ENCODE data around the gene KRTAP19-1.

- TF ChIP-seq POLR2AphosphoS5 (IDR thresholded peaks at IDR 0.05; ENCODE audit: low read depth, low read length), result no peak
- TF ChIP-seq POLR2A (IDR thresholded peaks at IDR 0.05; ENCODE audit: low read depth, low read length), result no peak
These were observed 38.7 kb upstream of the KRTAP19-1 start for GRCh38 chr21:30518876-30519275.
